ENCODE measurements around the gene GMEB2.

GRCh38 chr20:63594043-63594561 is 32.8 kb downstream of the GMEB2 start:
- TF ChIP-seq CTCF (conservative IDR thresholded peaks at IDR 0.05 in 1 of 2, IDR thresholded peaks at IDR 0.05 in 1 of 2; ENCODE audit: low read depth in 1 of 2, low read length in 2 of 2): no peak
- no peak for TF ChIP-seq EZH2 (IDR thresholded peaks at IDR 0.05; ENCODE audit: low read length, missing control alignments)
